ENCODE data around the gene ACSF2.

ACSF2 gene

DNA sequence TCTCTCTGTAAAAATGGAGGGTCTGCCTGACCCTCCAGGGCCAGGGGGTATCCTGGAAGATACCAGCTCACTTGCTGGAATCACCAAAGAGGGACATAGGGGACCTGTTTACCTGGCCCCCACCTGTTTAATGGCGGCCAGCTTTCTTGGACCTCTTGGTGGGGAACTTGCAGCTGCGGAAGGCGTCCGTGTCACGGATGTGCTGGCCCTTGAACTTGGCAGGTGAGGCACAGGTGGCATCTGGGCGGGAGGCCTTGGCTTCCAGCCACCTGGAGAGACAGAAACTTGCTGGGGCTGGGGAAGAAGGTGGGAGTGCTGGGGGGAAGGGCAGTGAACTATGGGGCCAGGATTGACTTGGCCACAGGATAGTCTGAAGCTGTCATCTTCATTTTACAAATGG is 39.2 kb downstream of the ACSF2 start:
- no peak overlapping the region for H3K27ac ChIP-seq
- no peak for DNase-seq (ENCODE audit: low spot score)
- ChIA-PET POLR2A (ENCODE audit: low non-redundant PET) (interaction anchor here (0.6 kb wide), 1 partner anchor 249 kb away, joined by 3 read pairs; no protein-coding TSS in a partner anchor), CTCF (interaction anchor here (0.7 to 1.4 kb wide), 2 partner anchors 67 to 84 kb away, joined by 4 read pairs; partner anchors contain the start of gene LRRC59)
- TF ChIP-seq, protein P1, sequence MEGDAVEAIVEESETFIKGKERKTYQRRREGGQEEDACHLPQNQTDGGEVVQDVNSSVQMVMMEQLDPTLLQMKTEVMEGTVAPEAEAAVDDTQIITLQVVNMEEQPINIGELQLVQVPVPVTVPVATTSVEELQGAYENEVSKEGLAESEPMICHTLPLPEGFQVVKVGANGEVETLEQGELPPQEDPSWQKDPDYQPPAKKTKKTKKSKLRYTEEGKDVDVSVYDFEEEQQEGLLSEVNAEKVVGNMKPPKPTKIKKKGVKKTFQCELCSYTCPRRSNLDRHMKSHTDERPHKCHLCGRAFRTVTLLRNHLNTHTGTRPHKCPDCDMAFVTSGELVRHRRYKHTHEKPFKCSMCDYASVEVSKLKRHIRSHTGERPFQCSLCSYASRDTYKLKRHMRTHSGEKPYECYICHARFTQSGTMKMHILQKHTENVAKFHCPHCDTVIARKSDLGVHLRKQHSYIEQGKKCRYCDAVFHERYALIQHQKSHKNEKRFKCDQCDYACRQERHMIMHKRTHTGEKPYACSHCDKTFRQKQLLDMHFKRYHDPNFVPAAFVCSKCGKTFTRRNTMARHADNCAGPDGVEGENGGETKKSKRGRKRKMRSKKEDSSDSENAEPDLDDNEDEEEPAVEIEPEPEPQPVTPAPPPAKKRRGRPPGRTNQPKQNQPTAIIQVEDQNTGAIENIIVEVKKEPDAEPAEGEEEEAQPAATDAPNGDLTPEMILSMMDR (conservative IDR thresholded peaks at IDR 0.05; ENCODE audit: low read depth): no peak

DNA sequence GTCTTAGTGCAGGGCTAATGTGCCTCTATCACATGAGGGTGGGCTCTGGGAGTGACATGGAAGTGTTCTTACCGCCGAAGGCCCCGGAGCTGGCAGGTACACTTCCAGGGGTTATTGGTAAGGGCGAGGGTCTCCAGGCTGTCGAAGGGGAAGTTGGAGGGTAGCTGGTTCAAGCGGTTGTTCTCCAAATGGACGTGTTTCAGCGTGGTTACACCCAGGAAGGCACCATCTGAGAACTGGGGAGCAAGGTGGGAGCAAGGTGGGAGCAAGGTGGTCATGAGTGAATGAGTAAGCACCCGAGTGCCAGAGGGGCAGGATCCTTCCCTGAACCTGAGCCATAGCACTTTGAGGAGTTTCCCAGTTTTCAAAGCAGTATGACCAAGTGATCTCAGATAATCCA is 39.6 kb downstream of the ACSF2 start:
- ChIA-PET CTCF (interaction anchor here (0.6 to 1.4 kb wide), 2 partner anchors 68 to 114 kb away, joined by 3 to 4 read pairs; partner anchors contain the start of gene LRRC59), POLR2A (ENCODE audit: low non-redundant PET) (no interaction called here)
- no peak overlapping the region for H3K27ac ChIP-seq

DNA sequence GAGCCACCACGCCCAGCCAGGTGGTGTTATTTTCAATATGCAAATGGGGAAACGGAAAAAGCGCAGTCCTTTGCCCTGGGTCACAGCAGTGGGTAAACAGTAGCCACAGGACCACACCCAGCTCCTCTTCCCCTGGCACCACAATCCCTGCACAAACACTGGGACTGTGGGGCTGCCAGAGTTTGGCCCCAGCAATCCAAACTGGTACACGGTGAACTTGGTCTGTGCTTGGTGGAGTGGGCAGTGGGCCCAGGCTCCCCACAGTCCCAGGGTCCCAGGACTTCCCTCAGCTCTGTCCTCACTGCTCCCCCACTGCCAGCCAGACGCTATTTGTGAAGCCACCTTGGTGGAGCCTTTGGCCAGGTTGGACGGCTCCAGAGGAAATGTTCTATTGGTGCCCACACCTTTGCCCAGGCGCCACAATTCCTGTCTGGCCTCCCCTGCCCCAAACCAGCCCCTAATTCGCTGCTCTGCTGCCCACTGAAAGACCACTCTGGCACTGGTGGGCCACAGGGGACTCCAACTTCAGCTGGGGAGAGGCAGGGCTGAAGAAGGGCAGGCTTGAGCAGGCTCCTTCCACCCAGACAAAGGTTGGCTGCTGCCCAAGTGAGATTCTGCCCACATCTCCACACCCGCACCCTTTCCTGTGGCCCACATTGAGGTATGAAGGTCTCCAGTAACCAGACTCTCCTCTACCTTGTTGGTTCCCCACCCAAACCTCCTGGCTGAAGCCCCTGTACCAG is 40.5 kb downstream of the ACSF2 start:
- ChIA-PET POLR2A (ENCODE audit: low non-redundant PET) (no interaction called here), CTCF (interaction anchor here (0.6 to 2.0 kb wide), 3 partner anchors 17 to 115 kb away, joined by 3 to 6 read pairs (median 3); partner anchors contain the start of gene LRRC59)
- TF ChIP-seq, protein P1 (conservative IDR thresholded peaks at IDR 0.05; ENCODE audit: low read depth): no peak
- no peak for DNase-seq (ENCODE audit: low spot score)
- H3K27ac ChIP-seq: peak overlapping the region; percentile 43

More for the DNA sequence above, 39.6 kb downstream of the ACSF2 start:
- TF ChIP-seq, protein P1 (conservative IDR thresholded peaks at IDR 0.05; ENCODE audit: low read depth): no peak
- no peak for DNase-seq (ENCODE audit: low spot score)

DNA sequence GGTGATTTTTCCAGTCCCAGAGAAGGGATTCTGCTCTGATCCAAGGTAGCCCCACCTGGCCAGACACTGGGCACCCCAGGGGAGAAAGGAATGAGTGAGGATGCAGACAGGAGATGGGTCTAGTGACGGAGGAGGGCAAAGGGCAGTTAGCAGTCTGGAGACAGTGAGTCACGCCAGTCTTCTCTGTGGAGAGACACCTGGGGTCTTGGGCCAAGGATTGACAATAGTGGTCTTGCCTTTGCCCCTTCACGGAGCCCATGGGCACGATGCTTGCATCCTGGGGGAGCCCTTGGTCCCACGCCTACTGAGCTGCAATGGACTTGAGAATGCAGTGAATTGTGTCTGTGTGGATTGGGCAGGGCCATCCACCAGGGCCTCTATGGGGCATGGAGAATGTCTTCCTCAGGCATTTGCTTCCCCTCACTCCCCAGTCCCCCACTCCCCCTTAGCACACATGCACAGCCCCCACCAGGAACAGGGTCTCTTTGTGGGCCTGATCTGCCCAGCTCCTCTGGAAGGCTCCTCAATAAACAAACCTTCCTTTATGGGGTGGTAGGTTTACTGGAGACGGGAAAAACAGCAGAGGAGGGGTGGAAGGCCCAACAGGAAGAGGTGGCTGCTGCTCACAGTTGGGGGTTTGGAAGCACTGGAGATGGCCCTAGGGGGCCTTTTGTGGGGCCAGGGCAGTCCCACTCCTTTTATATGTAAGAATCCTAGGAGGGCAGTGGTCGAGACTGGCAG is 41.3 kb downstream of the ACSF2 start:
- POLR2A ChIA-PET (ENCODE audit: low non-redundant PET): no interaction called here
- TF ChIP-seq, protein P1 (conservative IDR thresholded peaks at IDR 0.05; ENCODE audit: low read depth): no peak
- CTCF ChIA-PET: interaction anchor here (0.8 to 2.0 kb wide), 3 partner anchors 12 to 70 kb away, joined by 3 to 19 read pairs (median 6); partner anchors contain the start of genes LRRC59 and RSAD1
- H3K27ac ChIP-seq: peak overlapping the region; percentile 43
- DNase-seq (ENCODE audit: low spot score): no peak

DNA sequence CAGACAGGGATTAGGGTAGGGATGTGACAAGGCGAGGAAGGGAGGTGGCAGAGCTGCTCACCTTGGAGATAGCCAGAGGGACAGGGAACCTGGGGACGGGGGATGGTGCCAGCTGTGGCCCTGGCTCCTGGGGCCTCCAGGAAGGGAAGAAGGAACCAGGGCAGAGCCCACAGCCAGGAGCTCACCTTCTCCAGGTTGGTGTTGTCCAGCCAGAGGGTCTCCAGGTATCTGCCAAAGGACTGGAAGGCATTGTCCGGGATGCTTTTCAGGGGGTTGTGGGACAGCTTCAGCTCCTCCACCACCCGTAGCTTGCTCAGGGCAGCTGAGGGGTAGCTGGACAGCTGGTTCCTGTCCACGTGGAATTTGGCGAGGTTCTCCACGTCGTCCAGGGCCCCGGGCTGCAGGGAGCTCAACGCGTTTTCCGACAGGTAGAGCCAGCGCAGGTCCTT is 41.9 kb downstream of the ACSF2 start:
- ChIA-PET POLR2A (ENCODE audit: low non-redundant PET) (no interaction called here), CTCF (interaction anchor here (2.0 kb wide), 2 partner anchors 11 to 70 kb away, joined by 6 to 19 read pairs; partner anchors contain the start of genes LRRC59 and RSAD1)
- H3K27ac ChIP-seq: no peak overlapping the region
- TF ChIP-seq, protein P1 (conservative IDR thresholded peaks at IDR 0.05; ENCODE audit: low read depth): no peak
- DNase-seq (ENCODE audit: low spot score): no peak
